ENCODE results near the gene ERC1.

- TF ChIP-seq CTCF (IDR thresholded peaks at IDR 0.05; ENCODE audit: poor library complexity, severe bottlenecking), result no peak
- TF ChIP-seq POLR2AphosphoS5 (IDR thresholded peaks at IDR 0.05), result no peak
- no peak for TF ChIP-seq EZH2 (IDR thresholded peaks at IDR 0.05; ENCODE audit: borderline replicate concordance, insufficient read depth, low read length, poor library complexity, severe bottlenecking)
- no peak for TF ChIP-seq SMC3 (conservative IDR thresholded peaks at IDR 0.05; ENCODE audit: poor library complexity)
- no peak for TF ChIP-seq REST (IDR thresholded peaks at IDR 0.05; ENCODE audit: borderline replicate concordance)
- TF ChIP-seq TAF1 (IDR thresholded peaks at IDR 0.05; ENCODE audit: low read depth), result no peak
- TF ChIP-seq EP300 (conservative IDR thresholded peaks at IDR 0.05; ENCODE audit: poor library complexity, severe bottlenecking), result no peak
Measured at GRCh38 chr12:1531654-1532374, 540.8 kb downstream of the ERC1 start.

Measured in neural cell (in vitro differentiated cells).